IPS-NIHi11 (cell line): ENCODE results near the gene TMEM132C.

Experiments
- DNase-seq: peaks from one replicate; pipeline ENCODE4 v3.0.0; 2012; ENCODE audit warnings: mixed read lengths, low spot score

Gene TMEM132C

GRCh38 chr12:128660532-128661225 lies 393.7 kb downstream of the TMEM132C start:
- DNase-seq, result no peak

GRCh38 chr12:128661226-128661569 lies 394.2 kb downstream of the TMEM132C start:
- DNase-seq, result no peak

- DNase-seq, result no peak
Measured at GRCh38 chr12:128662101-128662500, 395.1 kb downstream of the TMEM132C start.

GRCh38 chr12:128664501-128664900 lies 397.5 kb downstream of the TMEM132C start:
- DNase-seq, result no peak

GRCh38 chr12:128667193-128667592 lies 400.2 kb downstream of the TMEM132C start:
- no peak for DNase-seq

- no peak for DNase-seq
Measured at GRCh38 chr12:128671528-128672042, 404.6 kb downstream of the TMEM132C start.

- no peak for DNase-seq
Measured at GRCh38 chr12:128672428-128672827, 405.5 kb downstream of the TMEM132C start.

- no peak for DNase-seq
Measured at GRCh38 chr12:128672893-128673292, 405.9 kb downstream of the TMEM132C start.

- DNase-seq, result no peak
Measured at GRCh38 chr12:128675576-128675975, 408.6 kb downstream of the TMEM132C start.

- DNase-seq, result no peak
Measured at GRCh38 chr12:128680555-128680954, 413.6 kb downstream of the TMEM132C start.

- no peak for DNase-seq
Measured at GRCh38 chr12:128682548-128683275, 415.7 kb downstream of the TMEM132C start.

- DNase-seq, result no peak
Measured at GRCh38 chr12:128684352-128684751, 417.4 kb downstream of the TMEM132C start.

- DNase-seq, result no peak
Measured at GRCh38 chr12:128685903-128686475, 419.0 kb downstream of the TMEM132C start.

GRCh38 chr12:128687851-128688250 lies 420.9 kb downstream of the TMEM132C start:
- DNase-seq, result no peak

GRCh38 chr12:128690641-128691040 lies 423.7 kb downstream of the TMEM132C start:
- DNase-seq, result no peak

- no peak for DNase-seq
Measured at GRCh38 chr12:128693115-128693514, 426.1 kb downstream of the TMEM132C start.

- DNase-seq, result no peak
Measured at GRCh38 chr12:128693771-128694170, 426.8 kb downstream of the TMEM132C start.

GRCh38 chr12:128694445-128694844 lies 427.5 kb downstream of the TMEM132C start:
- DNase-seq, result no peak

- DNase-seq, result no peak
Measured at GRCh38 chr12:128695697-128696096, 428.7 kb downstream of the TMEM132C start.

GRCh38 chr12:128698301-128698972 lies 431.5 kb downstream of the TMEM132C start:
- no peak for DNase-seq

- no peak for DNase-seq
Measured at GRCh38 chr12:128699106-128699505, 432.1 kb downstream of the TMEM132C start.

- no peak for DNase-seq
Measured at GRCh38 chr12:128702371-128702770, 435.4 kb downstream of the TMEM132C start.

- DNase-seq, result no peak
Measured at GRCh38 chr12:128705140-128705539, 438.2 kb downstream of the TMEM132C start.
